ENCODE results near the gene CDC42BPB.
"Not testable (repeated sequence)": the region's sequence is repeated elsewhere in the genome, so short reads cannot be mapped to it uniquely, and the experiment has no call there.

The CDC42BPB gene

GRCh38 chr14:103045371-103045869 is 11.9 kb downstream of the CDC42BPB start:
- DNase-seq (ENCODE audit: low read depth): no peak

GRCh38 chr14:103043257-103044015 is 13.9 kb downstream of the CDC42BPB start:
- no peak for DNase-seq (ENCODE audit: low read depth)

GRCh38 chr14:103041464-103041863 is 15.9 kb downstream of the CDC42BPB start:
- DNase-seq (ENCODE audit: low read depth): no peak

GRCh38 chr14:103033681-103034096 is 23.7 kb downstream of the CDC42BPB start:
- no peak for DNase-seq (ENCODE audit: low read depth)

- no peak for DNase-seq (ENCODE audit: low read depth)
These were observed 25.4 kb downstream of the CDC42BPB start for GRCh38 chr14:103031956-103032355.

GRCh38 chr14:103031566-103031911 is 25.8 kb downstream of the CDC42BPB start:
- no peak for DNase-seq (ENCODE audit: low read depth)

GRCh38 chr14:103030741-103031565 is 26.4 kb downstream of the CDC42BPB start:
- DNase-seq (ENCODE audit: low read depth): no peak

- no peak for DNase-seq (ENCODE audit: low read depth)
These were observed 27.4 kb downstream of the CDC42BPB start for GRCh38 chr14:103029936-103030335.

GRCh38 chr14:103028772-103029171 is 28.6 kb downstream of the CDC42BPB start:
- no peak for DNase-seq (ENCODE audit: low read depth)

- DNase-seq (ENCODE audit: low read depth): no peak
These were observed 29.1 kb downstream of the CDC42BPB start for GRCh38 chr14:103028161-103028767.

GRCh38 chr14:103027451-103027850 is 29.9 kb downstream of the CDC42BPB start:
- no peak for DNase-seq (ENCODE audit: low read depth)

- DNase-seq (ENCODE audit: low read depth): no peak
These were observed 30.4 kb downstream of the CDC42BPB start for GRCh38 chr14:103026988-103027387.

GRCh38 chr14:103026196-103026595 is 31.2 kb downstream of the CDC42BPB start:
- DNase-seq (ENCODE audit: low read depth): not testable (repeated sequence)

- no peak for DNase-seq (ENCODE audit: low read depth)
These were observed 33.4 kb downstream of the CDC42BPB start for GRCh38 chr14:103023881-103024473.

GRCh38 chr14:103022685-103023044 is 34.7 kb downstream of the CDC42BPB start:
- no peak for DNase-seq (ENCODE audit: low read depth)

GRCh38 chr14:103022002-103022684 is 35.2 kb downstream of the CDC42BPB start:
- DNase-seq (ENCODE audit: low read depth): no peak

GRCh38 chr14:103021684-103022001 is 35.7 kb downstream of the CDC42BPB start:
- DNase-seq (ENCODE audit: low read depth): no peak

- DNase-seq (ENCODE audit: low read depth): no peak
These were observed 36.8 kb downstream of the CDC42BPB start for GRCh38 chr14:103020271-103021170.

GRCh38 chr14:103019826-103020225 is 37.5 kb downstream of the CDC42BPB start:
- DNase-seq (ENCODE audit: low read depth): no peak

GRCh38 chr14:103019236-103019635 is 38.1 kb downstream of the CDC42BPB start:
- DNase-seq (ENCODE audit: low read depth): no peak

- no peak for DNase-seq (ENCODE audit: low read depth)
These were observed 40.8 kb downstream of the CDC42BPB start for GRCh38 chr14:103016594-103016993.

Measured in GM04504 (cell line).